Measurements from ENCODE around the gene TEAD1.

The TEAD1 gene

GRCh38 chr11:12772324-12772723, 98.1 kb downstream of the TEAD1 start:
- no peak for DNase-seq (ENCODE audit: low read depth in 1 of 2, low spot score in 1 of 2)
- TF ChIP-seq JUND (IDR thresholded peaks at IDR 0.05; ENCODE audit: low read depth): no peak
- in situ Hi-C loops (cut with HindIII; ENCODE audit: low pct_unique_long_range_greater_than_20kb, low sequenced_read_pairs): no loop called here

- DNase-seq (ENCODE audit: low read depth in 1 of 2, low spot score in 1 of 2): no peak
- in situ Hi-C loops (cut with HindIII; ENCODE audit: low pct_unique_long_range_greater_than_20kb, low sequenced_read_pairs): no loop called here
- TF ChIP-seq JUND (IDR thresholded peaks at IDR 0.05; ENCODE audit: low read depth): no peak
Measured at GRCh38 chr11:12773591-12773990, 99.4 kb downstream of the TEAD1 start.

- no peak for DNase-seq (ENCODE audit: low read depth in 1 of 2, low spot score in 1 of 2)
- TF ChIP-seq JUND (IDR thresholded peaks at IDR 0.05; ENCODE audit: low read depth): no peak
- in situ Hi-C loops (cut with HindIII; ENCODE audit: low pct_unique_long_range_greater_than_20kb, low sequenced_read_pairs): no loop called here
Measured at GRCh38 chr11:12775955-12776354, 101.7 kb downstream of the TEAD1 start.

- in situ Hi-C loops (cut with HindIII; ENCODE audit: low pct_unique_long_range_greater_than_20kb, low sequenced_read_pairs): no loop called here
- TF ChIP-seq JUND (IDR thresholded peaks at IDR 0.05; ENCODE audit: low read depth): no peak
- no peak for DNase-seq (ENCODE audit: low read depth in 1 of 2, low spot score in 1 of 2)
Measured at GRCh38 chr11:12777208-12777874, 103.1 kb downstream of the TEAD1 start.

GRCh38 chr11:12778240-12778905, 104.2 kb downstream of the TEAD1 start:
- DNase-seq (ENCODE audit: low read depth in 1 of 2, low spot score in 1 of 2): no peak
- TF ChIP-seq JUND (IDR thresholded peaks at IDR 0.05; ENCODE audit: low read depth): no peak
- in situ Hi-C loops (cut with HindIII; ENCODE audit: low pct_unique_long_range_greater_than_20kb, low sequenced_read_pairs): no loop called here

- in situ Hi-C loops (cut with HindIII; ENCODE audit: low pct_unique_long_range_greater_than_20kb, low sequenced_read_pairs): no loop called here
- DNase-seq (ENCODE audit: low read depth in 1 of 2, low spot score in 1 of 2): no peak
- no peak for TF ChIP-seq JUND (IDR thresholded peaks at IDR 0.05; ENCODE audit: low read depth)
Measured at GRCh38 chr11:12783765-12784164, 109.5 kb downstream of the TEAD1 start.

- in situ Hi-C loops (cut with HindIII; ENCODE audit: low pct_unique_long_range_greater_than_20kb, low sequenced_read_pairs): no loop called here
- no peak for DNase-seq (ENCODE audit: low read depth in 1 of 2, low spot score in 1 of 2)
- TF ChIP-seq JUND (IDR thresholded peaks at IDR 0.05; ENCODE audit: low read depth): no peak
Measured at GRCh38 chr11:12784445-12784844, 110.2 kb downstream of the TEAD1 start.

GRCh38 chr11:12784987-12785386, 110.8 kb downstream of the TEAD1 start:
- no peak for DNase-seq (ENCODE audit: low read depth in 1 of 2, low spot score in 1 of 2)
- in situ Hi-C loops (cut with HindIII; ENCODE audit: low pct_unique_long_range_greater_than_20kb, low sequenced_read_pairs): no loop called here
- TF ChIP-seq JUND (IDR thresholded peaks at IDR 0.05; ENCODE audit: low read depth): no peak

GRCh38 chr11:12785901-12786300, 111.7 kb downstream of the TEAD1 start:
- no peak for TF ChIP-seq JUND (IDR thresholded peaks at IDR 0.05; ENCODE audit: low read depth)
- DNase-seq (ENCODE audit: low read depth in 1 of 2, low spot score in 1 of 2): no peak
- in situ Hi-C loops (cut with HindIII; ENCODE audit: low pct_unique_long_range_greater_than_20kb, low sequenced_read_pairs): no loop called here

- no peak for TF ChIP-seq JUND (IDR thresholded peaks at IDR 0.05; ENCODE audit: low read depth)
- no peak for DNase-seq (ENCODE audit: low read depth in 1 of 2, low spot score in 1 of 2)
- in situ Hi-C loops (cut with HindIII; ENCODE audit: low pct_unique_long_range_greater_than_20kb, low sequenced_read_pairs): no loop called here
Measured at GRCh38 chr11:12786450-12786849, 112.2 kb downstream of the TEAD1 start.

GRCh38 chr11:12786891-12787290, 112.7 kb downstream of the TEAD1 start:
- in situ Hi-C loops (cut with HindIII; ENCODE audit: low pct_unique_long_range_greater_than_20kb, low sequenced_read_pairs): no loop called here
- no peak for TF ChIP-seq JUND (IDR thresholded peaks at IDR 0.05; ENCODE audit: low read depth)
- no peak for DNase-seq (ENCODE audit: low read depth in 1 of 2, low spot score in 1 of 2)

- DNase-seq (ENCODE audit: low read depth in 1 of 2, low spot score in 1 of 2): no peak
- in situ Hi-C loops (cut with HindIII; ENCODE audit: low pct_unique_long_range_greater_than_20kb, low sequenced_read_pairs): no loop called here
- no peak for TF ChIP-seq JUND (IDR thresholded peaks at IDR 0.05; ENCODE audit: low read depth)
Measured at GRCh38 chr11:12787847-12788246, 113.6 kb downstream of the TEAD1 start.

GRCh38 chr11:12789054-12789453, 114.8 kb downstream of the TEAD1 start:
- in situ Hi-C loops (cut with HindIII; ENCODE audit: low pct_unique_long_range_greater_than_20kb, low sequenced_read_pairs): no loop called here
- no peak for TF ChIP-seq JUND (IDR thresholded peaks at IDR 0.05; ENCODE audit: low read depth)
- peak in 1 of 2 experiments; percentile 37 for DNase-seq (ENCODE audit: low read depth in 1 of 2, low spot score in 1 of 2)
